A549 (cell line): ENCODE results near the gene SLC22A31. TPM values are rescaled to one million over a fixed set of nuclear protein-coding genes. Genes with fewer than 3 reads are reported as not detected.

Experiments
- ATAC-seq, 2 experiments: fragments of 200-7000 bp in 1 of 2; fragments of >200 bp in 1 of 2; cut with Nextera tagmentation in 1 of 2; cut with Tn5 transposase in 1 of 2; 3 replicates each; pipeline versions ENCODE4 v1.8.0 to v1.9.1; 2018 to 2020; ENCODE audit warnings: mild to moderate bottlenecking in 1 of 2, moderate library complexity in 1 of 2
- CTCF ChIA-PET: fragments of 300-600 bp; sonication (Branson Sonifier 250); formaldehyde crosslinking; extraction: SDS; loops from one replicate; lab custom pipeline; 2021; ENCODE audit warnings: antibody characterized with exemption, inconsistent platforms; lab: Yijun Ruan, JAX
- POLR2A ChIA-PET: fragments of 350-600 bp; formaldehyde crosslinking; extraction: SDS; loops from one replicate; lab custom pipeline; 2021; ENCODE audit warnings: antibody characterized with exemption, inconsistent platforms; lab: Yijun Ruan, JAX
- DNase-seq, 2 experiments: peaks; one replicate each; pipeline versions ENCODE4 v3.0.0 to v3.0.0-alpha.2; 2011 to 2016; ENCODE audit warnings: low read depth in 1 of 2, low spot score in 1 of 2
- FAIRE-seq: peaks from 2 replicates; lab custom pipeline; 2011; peaks lifted over from hg19 to GRCh38; lab: Jason Lieb, UNC
- H3K27ac ChIP-seq, 2 experiments: fragments of >200 bp; sonication (Bioruptor Twin); formaldehyde crosslinking; 3 replicates each; pipeline ENCODE4 v1.5.1; 2016 to 2017
- H3K4me1 ChIP-seq: fragments of >200 bp; sonication (Bioruptor Twin); formaldehyde crosslinking; 3 replicates; pipeline ENCODE4 v1.6.1; 2016
- H3K4me2 ChIP-seq: fragments of >200 bp; sonication (Bioruptor Twin); formaldehyde crosslinking; 3 replicates; pipeline ENCODE4 v1.6.1; 2016
- H3K4me3 ChIP-seq: fragments of >200 bp; sonication (Bioruptor Twin); formaldehyde crosslinking; 3 replicates; pipeline ENCODE4 v1.5.1; 2016
- H3K9me3 ChIP-seq: fragments of >200 bp; sonication (Bioruptor Twin); formaldehyde crosslinking; 3 replicates; pipeline ENCODE4 v1.6.1; 2016
- BHLHE40 ChIP-seq: IDR thresholded peaks from 2 replicates; pipeline ENCODE4 v1.6.1; 2012; ENCODE audit warnings: low read depth, low read length, inconsistent platforms
- CHD2 ChIP-seq: fragments of 150-350 bp; IDR thresholded peaks from 2 replicates; pipeline ENCODE4 v1.6.1; 2014; ENCODE audit warnings: low read length; ENCODE audit not compliant: partially characterized antibody
- CHD4 ChIP-seq: fragments of 200-600 bp; sonication (generic); IDR thresholded peaks from 2 replicates; pipeline ENCODE4 v1.6.1; 2016; ENCODE audit warnings: antibody characterized with exemption, mild to moderate bottlenecking, borderline replicate concordance
- E2F6 ChIP-seq: IDR thresholded peaks from 2 replicates; pipeline ENCODE4 v1.6.1; 2012; ENCODE audit warnings: low read depth, borderline replicate concordance
- EHF ChIP-seq: fragments of 250-450 bp; sonication (Bioruptor Pico); IDR thresholded peaks from 2 replicates; pipeline ENCODE4 v1.5.0; 2020; ENCODE audit warnings: mild to moderate bottlenecking
- ELK1 ChIP-seq: fragments of 150-350 bp; IDR thresholded peaks from 2 replicates; pipeline ENCODE4 v1.6.1; 2014; ENCODE audit warnings: low read depth, mild to moderate bottlenecking, low read length
- EP300 ChIP-seq, 2 experiments: fragments of >200 bp; sonication (Bioruptor Twin); formaldehyde crosslinking; IDR thresholded peaks; 2 replicates in 1 of 2; 3 replicates in 1 of 2; pipeline ENCODE4 v1.6.1; 2016 to 2017
- ESRRA ChIP-seq: fragments of 150-350 bp; IDR thresholded peaks from 2 replicates; pipeline ENCODE4 v1.6.1; 2014; ENCODE audit warnings: mild to moderate bottlenecking, low read length, borderline replicate concordance
- HDAC2 ChIP-seq: fragments of 200-600 bp; sonication (generic); IDR thresholded peaks from 2 replicates; pipeline ENCODE4 v1.6.1; 2016
- HEYL ChIP-seq: fragments of 250-450 bp; sonication (Bioruptor Pico); IDR thresholded peaks from 2 replicates; pipeline ENCODE4 v1.8.0; 2021; ENCODE audit warnings: mild to moderate bottlenecking, moderate library complexity
- HMGXB4 ChIP-seq: fragments of 250-450 bp; sonication (Bioruptor Pico); IDR thresholded peaks from 2 replicates; pipeline ENCODE4 v1.5.0; 2021; ENCODE audit warnings: mild to moderate bottlenecking, moderate library complexity, borderline replicate concordance
- HOXA7 ChIP-seq: fragments of 250-450 bp; sonication (Bioruptor Pico); IDR thresholded peaks from 2 replicates; pipeline ENCODE4 v1.5.0; 2020; ENCODE audit warnings: mild to moderate bottlenecking, moderate library complexity
- HOXB5 ChIP-seq: fragments of 250-450 bp; sonication (Bioruptor Pico); IDR thresholded peaks from 2 replicates; pipeline ENCODE4 v1.5.0; 2020; ENCODE audit warnings: mild to moderate bottlenecking, moderate library complexity
- JUN ChIP-seq, 2 experiments: fragments of >200 bp; sonication (Bioruptor Twin); formaldehyde crosslinking; IDR thresholded peaks; 2 replicates in 1 of 2; 3 replicates in 1 of 2; pipeline ENCODE4 v1.6.1; 2016 to 2017
- JUNB ChIP-seq: fragments of >200 bp; sonication (Bioruptor Twin); formaldehyde crosslinking; IDR thresholded peaks from 2 replicates; pipeline ENCODE4 v1.6.1; 2016
- KDM1A ChIP-seq: fragments of 200-600 bp; sonication (generic); IDR thresholded peaks from 2 replicates; pipeline ENCODE4 v1.6.1; 2016; ENCODE audit warnings: low read depth, mild to moderate bottlenecking
- KDM5A ChIP-seq: fragments of 200-600 bp; sonication (generic); IDR thresholded peaks from 2 replicates; pipeline ENCODE4 v1.6.1; 2016; ENCODE audit warnings: antibody characterized with exemption, mild to moderate bottlenecking
- MAFK ChIP-seq: fragments of 450-650 bp; IDR thresholded peaks from 2 replicates; pipeline ENCODE4 v1.6.1; 2014; ENCODE audit not compliant: partially characterized antibody
- NR3C1 ChIP-seq: fragments of >200 bp; sonication (Bioruptor Twin); formaldehyde crosslinking; IDR thresholded peaks from 3 replicates; pipeline ENCODE4 v1.6.1; 2017
- PHF8 ChIP-seq: fragments of 200-600 bp; sonication (generic); IDR thresholded peaks from 2 replicates; pipeline ENCODE4 v1.6.1; 2016; ENCODE audit warnings: low read depth, mild to moderate bottlenecking, antibody characterized with exemption, moderate library complexity, borderline replicate concordance
- POLR2AphosphoS2 ChIP-seq: conservative IDR thresholded peaks from 2 replicates; pipeline ENCODE4 v1.6.1; 2012; ENCODE audit warnings: low read length, improper control_type of control experiment, inconsistent platforms
- REST ChIP-seq: fragments of 200-600 bp; sonication (generic); IDR thresholded peaks from 2 replicates; pipeline ENCODE4 v1.6.1; 2016; ENCODE audit warnings: antibody characterized with exemption, mild to moderate bottlenecking, moderate library complexity
- RFX5 ChIP-seq: fragments of 450-650 bp; IDR thresholded peaks from 2 replicates; pipeline ENCODE4 v1.7.1; 2014; ENCODE audit warnings: antibody characterized with exemption, mild to moderate bottlenecking, moderate library complexity
- SMC3 ChIP-seq: fragments of >200 bp; sonication (Bioruptor Twin); formaldehyde crosslinking; IDR thresholded peaks from 3 replicates; pipeline ENCODE4 v1.6.1; 2018; ENCODE audit warnings: inconsistent platforms
- TP53 ChIP-seq: fragments of 250-450 bp; sonication (Bioruptor Pico); IDR thresholded peaks from 2 replicates; pipeline ENCODE4 v1.5.0; 2021; ENCODE audit warnings: mild to moderate bottlenecking, moderate library complexity
- ZC3H11A ChIP-seq: fragments of 450-650 bp; IDR thresholded peaks from 2 replicates; pipeline ENCODE4 v1.6.1; 2014; ENCODE audit warnings: antibody characterized with exemption, mild to moderate bottlenecking
- ZFP36 ChIP-seq: fragments of 450-650 bp; IDR thresholded peaks from 2 replicates; pipeline ENCODE4 v1.6.1; 2014; ENCODE audit warnings: borderline replicate concordance; ENCODE audit not compliant: partially characterized antibody
- ZSCAN20 ChIP-seq: fragments of 250-450 bp; sonication (Bioruptor Pico); IDR thresholded peaks from 2 replicates; pipeline ENCODE4 v1.8.0; 2022; ENCODE audit warnings: mild to moderate bottlenecking, moderate library complexity
- WGBS: methylation state at CpG from one replicate; pipeline ENCODE4 v1.1.6; 2017; ENCODE audit errors: missing lambda C conversion rate; 5-methylcytosine and 5-hydroxymethylcytosine counted together
- polyA plus RNA-seq, 4 experiments: library from polyadenylated mRNA; depleted of rRNA in 3 of 4; stranded (reverse); fragments of >200 nt; fragmentation: RNase III in 1 of 4; extraction: RNeasy Plus Mini Kit Qiagen cat#74134 plus additional on column Dnase treatment in 1 of 4; gene quantifications; 2 replicates in 3 of 4; 3 replicates in 1 of 4; pipeline ENCODE4 v1.2.3, GENCODE V29; 2011 to 2017

The SLC22A31 gene
- polyA plus RNA-seq, 2 of the 4 experiments (the other 2 are of a cell fraction), result 0.36 to 0.77 TPM

GRCh38 chr16:89232107-89232506 lies 31.8 kb upstream of the SLC22A31 start:
- H3K4me3 ChIP-seq, result no peak overlapping the region
- H3K27ac ChIP-seq, result no peak overlapping the region
- POLR2A ChIA-PET, result no interaction called here
- CTCF ChIA-PET, result interaction anchor here (0.6 to 0.8 kb wide), 2 partner anchors 23 to 429 kb away, joined by 3 read pairs; no protein-coding TSS in a partner anchor
- no peak overlapping the region for H3K4me2 ChIP-seq
- FAIRE-seq (no peak), ATAC-seq (no peak), DNase-seq (no peak)
- no peaks in the 10 kb centered on the region for H3K4me1 ChIP-seq
- 90% methylated on average over 2 of the region's 2 CpGs for WGBS
- H3K9me3 ChIP-seq, result peaks cover 92% of the 10 kb centered on the region
- no peak for TF ChIP-seq ZSCAN20 (CRISPR knock-in tag)
- TF ChIP-seq TP53, result no peak
- no peak for TF ChIP-seq MAFK
- no peak for TF ChIP-seq POLR2AphosphoS2
- TF ChIP-seq HDAC2, result no peak
- no peak for TF ChIP-seq KDM1A
- no peak for TF ChIP-seq PHF8
- no peak for TF ChIP-seq KDM5A
- no peak for TF ChIP-seq JUNB
- TF ChIP-seq JUN (IDR thresholded peaks at IDR 0.05), result no peak
- TF ChIP-seq ZFP36, result no peak
- TF ChIP-seq REST, result no peak
- no peak for TF ChIP-seq NR3C1
- TF ChIP-seq CHD4, result no peak
- TF ChIP-seq HEYL (CRISPR knock-in tag), result no peak
- no peak for TF ChIP-seq EP300 (IDR thresholded peaks at IDR 0.05)
- no peak for TF ChIP-seq HMGXB4 (CRISPR knock-in tag)
- no peak for TF ChIP-seq SMC3
- no peak for TF ChIP-seq ESRRA
- no peak for TF ChIP-seq HOXA7 (CRISPR knock-in tag)

GRCh38 chr16:89230255-89230654 lies 29.9 kb upstream of the SLC22A31 start:
- peaks cover 92% of the 10 kb centered on the region for H3K9me3 ChIP-seq
- H3K27ac ChIP-seq, result no peak overlapping the region
- CTCF ChIA-PET, result interaction anchor here (1.6 kb wide), 1 partner anchor 10 kb away, joined by 4 read pairs; no protein-coding TSS in a partner anchor
- 100% methylated on average over 4 of the region's 14 CpGs for WGBS
- H3K4me3 ChIP-seq, result no peak overlapping the region
- FAIRE-seq, result no peak
- H3K4me2 ChIP-seq, result no peak overlapping the region
- H3K4me1 ChIP-seq, result no peaks in the 10 kb centered on the region
- POLR2A ChIA-PET, result no interaction called here
- TF ChIP-seq REST (no peak), HEYL (CRISPR knock-in tag) (no peak), TP53 (no peak), HOXB5 (CRISPR knock-in tag) (no peak), JUN (IDR thresholded peaks at IDR 0.05) (no peak), PHF8 (no peak), EHF (CRISPR knock-in tag) (no peak), ELK1 (no peak), ZC3H11A (no peak), ESRRA (no peak), E2F6 (no peak), CHD2 (no peak), RFX5 (no peak), HOXA7 (CRISPR knock-in tag) (no peak), BHLHE40 (no peak), CHD4 (no peak)
- DNase-seq, result no peak
- no peak for ATAC-seq
